Brain pericyte (primary cell): Measurements from ENCODE around the gene NCR3LG1.

Experiments used
- DNase-seq: peaks from one replicate; pipeline ENCODE4 v3.0.0-alpha.2; 2012; ENCODE audit warnings: low read depth, low spot score

NCR3LG1 gene

DNA sequence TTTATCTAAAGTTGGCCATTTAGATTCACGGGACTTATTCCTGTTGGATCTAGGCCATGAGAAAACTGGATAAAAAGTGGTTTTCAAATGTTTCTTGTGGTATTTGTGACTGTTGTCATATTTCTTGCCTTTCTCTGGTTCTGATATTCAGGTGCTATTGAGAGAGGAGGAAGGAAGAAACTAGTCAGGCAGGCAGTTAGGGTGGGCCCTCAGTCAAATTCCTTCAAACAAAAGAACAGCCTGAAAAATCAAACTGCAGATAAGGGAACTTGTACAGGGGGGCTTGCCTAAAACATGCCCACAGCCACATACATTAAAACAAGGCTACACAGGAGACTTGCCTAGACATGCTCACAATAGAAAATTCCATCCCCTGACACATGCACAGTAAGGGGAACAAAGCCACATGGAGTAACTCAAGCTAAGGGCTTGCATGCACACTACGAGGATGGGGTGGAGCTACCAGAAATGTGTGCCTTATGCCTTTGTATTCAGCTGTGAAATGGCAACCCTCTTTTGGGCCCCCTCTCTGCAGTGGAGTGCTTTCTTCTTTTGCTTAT, 18.2 kb downstream of the NCR3LG1 start:
- no peak for DNase-seq

DNA sequence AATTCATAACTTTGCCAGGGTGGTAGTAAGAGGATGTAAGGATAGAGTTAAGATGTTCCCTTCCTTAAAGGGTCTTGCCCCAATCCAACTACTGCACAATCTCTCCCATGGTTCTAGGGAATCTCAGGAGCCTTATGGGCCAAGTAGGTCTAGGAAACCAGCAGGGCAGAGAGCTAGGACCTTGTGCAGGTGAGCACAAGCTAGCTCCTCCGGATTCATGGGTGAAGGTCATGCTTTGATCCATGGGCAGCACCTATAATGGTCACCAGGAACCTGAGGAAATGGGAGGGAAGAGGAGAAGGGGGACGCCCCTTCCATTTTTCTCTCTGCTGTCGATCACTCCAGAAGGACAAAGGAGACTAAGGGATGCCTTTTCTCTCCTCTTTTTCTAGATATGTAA, 20.0 kb downstream of the NCR3LG1 start:
- DNase-seq = no peak

DNA sequence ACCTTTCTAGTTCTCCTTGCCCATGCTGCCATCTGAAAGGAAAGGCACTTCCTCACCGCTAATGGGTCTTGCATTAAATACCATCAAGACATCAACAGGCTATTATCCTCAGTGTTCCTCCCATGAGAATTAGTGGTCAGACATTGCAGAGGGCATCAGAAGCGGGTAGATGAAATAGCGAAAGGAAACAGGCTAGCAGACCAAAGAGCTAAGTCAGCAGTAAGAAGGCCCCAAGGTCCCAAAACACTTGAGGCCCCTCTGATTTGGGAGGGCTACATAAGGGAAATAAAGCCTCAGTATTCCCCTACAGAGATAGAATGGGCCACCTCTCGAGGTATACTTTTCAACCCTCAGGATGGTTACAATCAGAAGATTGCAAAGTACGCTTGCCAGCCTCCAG, 23.9 kb downstream of the NCR3LG1 start:
- no peak for DNase-seq

DNA sequence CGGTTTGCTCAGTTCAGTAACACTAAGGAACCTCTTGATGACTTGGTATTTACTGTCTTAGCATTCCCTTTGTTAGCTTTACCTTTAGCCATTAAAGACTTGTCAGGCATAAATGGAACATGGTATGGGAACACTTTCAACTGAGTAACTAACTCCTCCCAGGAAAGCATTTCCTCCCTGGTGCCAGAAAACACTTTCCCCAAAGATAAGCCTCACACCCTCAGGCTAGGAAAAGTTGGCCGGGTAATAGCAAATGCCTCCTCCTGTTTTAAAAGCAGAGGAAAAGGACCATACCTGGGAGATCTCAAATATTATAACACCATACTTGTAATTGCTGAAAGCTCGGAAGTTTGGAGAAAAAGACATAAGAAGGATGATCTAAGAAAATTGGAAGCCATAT, 24.9 kb downstream of the NCR3LG1 start:
- DNase-seq = no peak

DNA sequence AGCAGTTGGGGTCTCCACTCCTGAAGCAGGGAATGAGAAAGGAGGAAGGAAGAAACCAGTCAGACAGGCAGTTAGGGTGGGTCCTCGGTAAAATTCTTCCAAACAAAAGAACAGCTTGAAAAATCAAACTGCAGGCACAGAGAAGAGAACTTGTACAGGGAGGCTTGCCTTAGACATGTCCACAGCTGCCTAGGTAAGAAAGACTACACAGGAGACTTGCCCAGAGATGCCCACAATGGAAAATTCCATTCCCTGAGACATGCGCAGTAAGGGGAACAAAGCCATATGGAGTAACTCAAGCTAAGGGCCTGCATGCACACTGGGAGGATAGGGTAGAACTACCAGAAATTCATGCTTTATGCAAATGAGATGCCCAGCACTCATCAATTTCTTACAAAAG, 27.1 kb downstream of the NCR3LG1 start:
- no peak for DNase-seq

DNA sequence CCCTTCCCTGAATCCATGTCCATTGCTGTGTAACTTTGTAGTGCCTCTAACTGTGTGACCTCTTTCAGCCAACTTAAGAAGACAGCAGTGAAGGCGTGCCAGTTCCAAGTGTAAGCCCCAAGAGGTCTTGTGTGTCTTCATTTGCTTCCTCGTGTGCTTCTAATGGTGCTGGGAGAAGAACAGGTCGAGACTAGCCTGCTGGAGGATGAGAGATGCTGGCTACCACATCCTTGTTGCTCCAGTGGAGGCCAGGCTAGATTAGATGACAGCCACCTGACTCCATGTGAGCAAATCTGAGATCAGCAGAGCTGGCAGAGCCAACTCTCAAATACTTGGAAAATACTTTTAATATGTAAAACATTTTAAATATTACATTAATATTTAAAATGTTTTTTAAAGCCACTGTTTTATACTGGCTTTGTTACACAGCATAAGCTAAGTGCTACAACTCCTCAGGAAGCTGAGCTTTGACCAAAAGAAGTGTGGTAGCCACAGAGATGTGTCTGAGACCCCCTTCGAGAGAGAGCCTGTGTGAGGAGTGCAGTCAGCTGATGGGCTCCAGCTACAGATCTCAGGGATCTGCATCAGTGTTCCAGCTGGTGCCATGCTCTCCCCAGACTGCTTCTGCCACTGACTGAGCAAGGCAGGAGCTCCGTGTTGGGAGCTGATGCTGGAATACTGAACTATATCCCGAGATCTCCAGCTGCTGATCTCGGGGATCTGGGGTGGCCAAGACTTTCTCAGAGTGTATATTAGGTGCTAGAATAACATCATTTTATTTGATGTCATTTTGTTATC, 28.0 kb downstream of the NCR3LG1 start:
- DNase-seq = no peak

DNA sequence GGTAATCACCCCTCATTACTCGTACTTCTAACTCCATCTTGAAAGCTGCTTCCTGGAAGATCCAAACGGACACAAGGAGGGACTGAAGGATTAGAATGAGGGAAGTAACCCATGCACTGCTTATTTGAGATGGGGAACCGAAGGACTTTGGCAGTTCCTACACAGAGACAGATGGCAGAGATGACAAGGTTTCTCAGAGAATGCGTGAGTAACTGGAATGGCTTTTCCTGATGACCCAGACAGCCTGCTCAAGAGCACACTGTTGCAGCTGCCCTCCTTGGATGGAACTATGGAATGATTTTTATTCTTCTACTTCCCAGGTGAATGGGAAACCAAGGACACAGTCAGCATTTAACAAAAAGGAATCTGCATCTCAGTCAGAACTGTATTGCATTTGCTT, 29.6 kb downstream of the NCR3LG1 start:
- no peak for DNase-seq

DNA sequence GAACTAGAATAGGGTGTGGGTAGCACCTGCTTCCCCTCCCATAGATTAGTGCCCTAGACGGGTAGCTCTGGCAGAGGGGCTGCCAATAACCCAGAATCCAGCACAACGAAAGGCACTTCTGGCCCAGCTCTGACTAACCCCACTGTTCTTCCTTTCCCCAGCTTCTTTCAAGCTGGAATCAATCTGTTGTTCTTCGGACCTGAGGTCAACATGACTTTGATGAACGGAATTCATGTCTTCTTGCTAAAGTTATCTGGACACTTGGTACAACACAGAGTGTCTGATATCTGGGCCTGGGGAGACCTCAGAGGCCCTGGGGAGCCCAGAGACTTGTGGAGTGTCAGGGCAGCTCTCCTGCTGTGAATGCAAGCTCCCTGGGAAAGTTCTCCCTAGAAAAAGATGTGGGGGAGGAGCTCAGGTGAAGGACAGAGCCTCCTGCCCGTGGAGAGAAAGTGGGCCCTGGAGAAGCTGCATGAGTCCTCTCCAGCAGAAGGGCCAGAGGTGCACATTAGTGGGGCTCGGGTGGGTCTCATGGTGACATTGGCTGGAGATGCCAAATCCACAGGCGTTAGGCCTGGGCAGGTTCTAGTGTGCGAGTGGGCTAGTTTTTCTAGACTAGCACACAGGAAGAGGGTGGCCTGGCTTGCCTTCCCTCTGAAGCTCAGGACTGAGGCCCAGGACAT, 30.6 kb downstream of the NCR3LG1 start:
- DNase-seq = no peak

DNA sequence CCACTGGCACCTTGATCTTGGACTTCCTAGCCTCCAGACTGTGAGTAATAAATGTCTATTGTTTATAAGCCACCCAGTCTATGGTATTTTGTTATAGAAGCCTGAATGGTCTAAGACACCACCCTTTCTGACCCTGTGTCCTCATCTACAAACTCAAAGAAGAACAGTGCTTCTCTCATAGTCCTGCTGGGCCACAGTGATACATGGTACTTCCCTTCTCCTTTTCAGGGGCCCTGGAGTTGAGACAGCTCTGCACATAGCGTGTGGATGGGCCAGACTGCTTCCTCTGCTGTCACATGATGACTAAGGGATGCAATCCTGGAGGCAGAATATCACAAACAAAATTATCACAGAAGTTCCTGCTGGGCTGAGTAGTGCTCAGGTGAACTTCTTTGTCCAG, 31.9 kb downstream of the NCR3LG1 start:
- DNase-seq = no peak

DNA sequence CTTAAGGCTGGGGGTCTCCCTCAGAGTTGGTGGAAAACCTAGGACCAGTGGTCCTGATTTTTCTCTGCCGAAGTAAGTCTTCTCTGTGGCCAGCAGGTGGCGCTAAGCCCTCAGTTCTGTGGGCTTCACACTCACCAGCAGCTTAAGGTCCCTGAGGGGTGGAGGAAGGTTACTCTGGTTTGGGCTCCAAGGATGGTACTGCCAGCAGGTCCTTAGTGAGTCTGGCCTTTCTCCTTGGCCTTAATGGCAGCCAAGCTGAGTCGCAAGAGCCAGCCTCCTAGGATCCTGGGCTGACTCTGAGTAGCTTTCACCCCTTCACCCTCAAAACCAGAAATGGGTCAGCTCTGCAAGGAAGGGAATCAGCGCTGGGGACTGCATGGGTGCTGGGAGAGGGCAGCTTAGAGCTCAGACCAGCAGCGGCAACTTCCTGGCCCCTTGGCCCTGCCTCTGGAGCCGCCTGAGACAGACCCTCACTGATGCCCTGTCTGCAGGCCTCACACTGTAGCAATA, 32.5 kb downstream of the NCR3LG1 start:
- peak; percentile 34 for DNase-seq

DNA sequence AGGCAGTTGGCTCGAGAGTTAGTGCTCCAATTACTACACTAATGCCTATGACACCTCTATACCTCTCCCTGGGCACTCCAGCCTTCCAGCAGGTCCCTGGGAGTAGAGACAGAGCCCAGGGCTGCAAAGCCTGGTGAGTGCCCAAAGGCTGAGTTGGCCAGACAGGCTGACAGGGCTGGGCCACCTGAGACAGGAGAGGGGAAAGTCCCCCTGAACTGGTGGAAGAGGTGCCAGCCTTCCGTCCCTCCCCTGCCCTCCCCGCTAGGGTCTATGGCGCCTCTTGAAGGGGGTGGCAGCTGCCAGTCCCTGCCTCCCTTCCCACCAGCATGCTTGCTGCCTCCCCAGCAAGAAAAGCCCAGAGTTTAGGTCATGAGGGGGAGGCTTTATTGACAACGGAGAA, 33.9 kb downstream of the NCR3LG1 start:
- DNase-seq = no peak

DNA sequence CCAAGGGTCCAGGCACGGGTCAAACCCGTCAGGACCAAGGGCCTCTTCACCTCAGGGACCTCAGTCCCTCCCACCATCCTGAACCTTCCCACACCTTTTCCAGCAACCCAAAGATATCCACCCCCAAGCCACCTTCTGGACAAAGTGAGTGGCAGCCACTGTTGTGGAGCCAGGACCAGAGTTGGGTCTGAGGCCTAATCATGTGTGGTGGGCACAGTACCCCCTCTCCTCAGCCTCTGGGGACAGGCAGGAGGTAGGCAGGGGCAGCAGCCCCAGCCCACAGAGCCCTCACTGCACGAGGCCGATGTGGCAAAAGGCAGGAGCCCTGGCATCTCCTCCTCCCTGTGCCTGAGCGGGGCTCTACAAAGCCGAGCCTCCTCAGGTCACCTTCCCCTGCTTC, 34.3 kb downstream of the NCR3LG1 start:
- no peak for DNase-seq

DNA sequence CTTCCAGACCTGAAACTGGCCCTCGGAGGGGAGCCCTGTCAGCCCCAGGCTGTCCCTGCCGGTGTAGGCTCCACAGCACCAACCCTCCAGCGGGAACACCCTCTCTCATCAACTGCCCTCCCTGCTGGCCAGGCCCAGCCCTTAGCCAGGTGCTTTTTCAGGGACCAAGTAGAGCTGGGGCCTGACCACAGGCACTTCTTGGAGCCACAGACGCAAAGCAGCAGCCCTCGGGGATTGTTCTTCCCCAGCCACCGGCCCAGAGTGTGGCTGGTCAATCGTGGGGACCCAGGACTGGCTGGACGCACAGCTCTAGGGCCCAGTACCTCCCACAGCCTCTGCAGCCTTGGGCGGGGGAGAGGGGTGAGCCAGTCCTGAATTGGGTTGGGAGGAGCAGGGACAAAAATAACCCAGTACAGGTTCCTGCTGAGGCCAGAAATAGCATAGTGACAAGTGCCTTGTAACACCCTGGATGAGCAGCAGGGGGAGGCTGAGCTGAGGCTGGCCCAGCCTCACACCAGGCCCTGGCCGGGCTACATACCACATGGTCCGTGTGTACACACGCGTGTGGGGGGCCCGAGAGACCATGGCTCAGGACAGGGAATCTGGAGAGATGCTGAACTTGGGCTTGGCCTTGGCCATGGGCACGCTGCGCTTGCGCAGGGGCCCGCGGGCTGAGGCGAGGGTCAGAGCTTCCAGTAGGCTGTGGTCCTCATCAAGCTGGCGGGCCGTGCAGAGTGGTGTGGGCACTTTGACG, 34.9 kb downstream of the NCR3LG1 start:
- DNase-seq = no peak

DNA sequence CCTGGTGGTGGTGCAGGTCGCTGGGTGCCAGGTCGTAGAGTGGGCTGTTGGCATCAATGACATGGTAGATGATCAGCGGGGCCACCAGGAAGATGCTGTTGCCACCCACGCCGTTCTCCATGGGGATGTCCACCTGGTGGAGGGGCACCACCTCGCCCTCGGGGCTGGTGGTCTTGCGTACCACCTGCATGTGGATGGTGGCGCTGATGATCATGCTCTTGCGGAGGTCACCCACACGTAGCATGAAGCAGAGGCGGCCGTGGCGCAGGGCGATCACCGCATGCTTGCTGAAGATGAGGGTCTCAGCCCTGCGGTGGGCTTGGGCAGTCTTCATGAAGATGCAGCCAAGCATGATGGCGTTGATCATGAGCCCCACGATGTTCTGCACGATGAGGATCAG, 35.7 kb downstream of the NCR3LG1 start:
- DNase-seq = no peak

DNA sequence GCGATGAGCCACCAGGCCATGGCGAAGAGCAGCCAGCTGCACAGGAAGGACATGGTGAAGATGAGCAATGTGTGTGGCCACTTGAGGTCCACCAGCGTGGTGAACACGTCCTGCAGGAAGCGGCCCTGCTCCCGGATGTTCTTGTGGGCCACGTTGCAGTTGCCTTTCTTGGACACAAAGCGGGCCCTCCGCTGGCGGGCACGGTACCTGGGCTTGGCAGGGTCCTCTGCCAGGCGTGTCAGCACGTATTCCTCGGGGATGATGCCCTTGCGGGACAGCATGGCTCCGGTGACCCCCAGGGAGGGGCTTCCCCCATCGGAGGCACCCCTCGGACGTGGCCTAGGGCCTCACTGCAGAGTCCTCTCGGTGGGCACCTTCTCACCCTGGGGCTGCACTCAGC, 36.2 kb downstream of the NCR3LG1 start:
- no peak for DNase-seq

DNA sequence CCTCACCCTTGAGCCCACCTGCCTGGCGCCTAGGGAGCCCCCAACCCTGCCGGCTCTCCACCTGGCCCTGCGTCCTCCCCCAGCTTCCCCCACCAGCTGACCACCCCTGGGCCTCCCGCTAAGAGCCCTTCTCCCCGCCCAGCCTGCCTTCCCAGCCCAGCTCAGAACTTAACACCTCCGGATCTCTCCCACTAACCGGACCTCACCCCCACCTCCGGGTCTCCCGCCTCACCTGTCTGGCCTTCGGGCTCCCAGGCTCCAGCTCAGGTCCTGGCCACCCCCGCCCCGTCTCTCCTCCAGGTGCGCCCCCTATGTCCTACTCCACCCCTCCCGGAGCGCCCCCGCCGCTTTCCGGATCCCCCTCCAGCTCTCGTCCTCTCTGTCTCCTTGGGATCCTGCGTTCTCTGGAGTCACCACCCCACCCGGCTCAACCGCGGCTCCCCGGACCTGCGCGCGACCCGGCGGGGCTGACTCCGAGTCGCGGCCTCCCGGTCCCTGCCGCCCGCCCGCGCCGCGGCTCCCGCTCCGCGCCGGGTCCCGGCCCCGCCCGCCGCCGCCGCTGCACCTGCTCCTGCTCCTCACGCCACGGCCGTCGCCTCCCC, 37.1 kb downstream of the NCR3LG1 start, which contains the start of gene KCNJ11:
KCNJ11 (minus strand) TSS at position 51 of the 602 bp plus-strand sequence. CDS start 568 bp downstream, outside the sequence.
- DNase-seq = no peak

DNA sequence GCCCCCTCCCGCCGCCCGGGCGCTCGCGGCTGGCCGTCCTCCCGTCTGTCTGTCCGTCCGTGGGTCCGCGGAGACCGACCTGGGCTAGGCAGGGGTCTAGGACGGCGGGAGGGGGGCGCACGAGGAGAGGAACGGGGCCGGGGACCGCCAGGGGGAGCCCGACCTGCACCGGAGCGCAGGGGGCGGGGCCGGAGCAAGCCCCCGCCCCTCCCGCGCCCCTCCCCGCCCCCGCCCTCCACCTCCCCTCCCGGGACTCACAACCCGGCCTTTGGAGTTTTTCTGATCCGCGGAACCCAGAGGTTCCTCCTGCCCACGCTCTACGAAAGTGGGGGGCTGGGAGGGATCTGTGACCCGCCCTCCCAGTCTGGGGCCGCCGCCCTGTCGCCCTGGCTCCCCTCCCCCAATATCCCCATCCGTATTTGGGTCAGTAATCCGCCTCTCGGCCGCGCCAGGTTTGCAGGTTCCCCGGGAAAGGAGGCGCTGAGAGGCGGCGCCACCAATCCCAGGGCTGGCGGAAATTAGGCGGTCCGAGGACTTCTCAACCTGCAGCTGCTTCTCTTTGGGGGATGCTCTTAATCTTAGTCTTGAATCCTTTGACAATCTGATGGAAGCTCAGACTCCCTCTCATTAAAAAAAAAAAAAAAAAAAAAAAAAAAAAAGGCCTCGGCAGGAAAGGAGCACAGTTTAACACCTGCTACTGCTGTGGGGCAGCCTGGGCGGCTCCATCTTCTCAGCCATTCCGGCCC, 37.8 kb downstream of the NCR3LG1 start:
- no peak for DNase-seq

DNA sequence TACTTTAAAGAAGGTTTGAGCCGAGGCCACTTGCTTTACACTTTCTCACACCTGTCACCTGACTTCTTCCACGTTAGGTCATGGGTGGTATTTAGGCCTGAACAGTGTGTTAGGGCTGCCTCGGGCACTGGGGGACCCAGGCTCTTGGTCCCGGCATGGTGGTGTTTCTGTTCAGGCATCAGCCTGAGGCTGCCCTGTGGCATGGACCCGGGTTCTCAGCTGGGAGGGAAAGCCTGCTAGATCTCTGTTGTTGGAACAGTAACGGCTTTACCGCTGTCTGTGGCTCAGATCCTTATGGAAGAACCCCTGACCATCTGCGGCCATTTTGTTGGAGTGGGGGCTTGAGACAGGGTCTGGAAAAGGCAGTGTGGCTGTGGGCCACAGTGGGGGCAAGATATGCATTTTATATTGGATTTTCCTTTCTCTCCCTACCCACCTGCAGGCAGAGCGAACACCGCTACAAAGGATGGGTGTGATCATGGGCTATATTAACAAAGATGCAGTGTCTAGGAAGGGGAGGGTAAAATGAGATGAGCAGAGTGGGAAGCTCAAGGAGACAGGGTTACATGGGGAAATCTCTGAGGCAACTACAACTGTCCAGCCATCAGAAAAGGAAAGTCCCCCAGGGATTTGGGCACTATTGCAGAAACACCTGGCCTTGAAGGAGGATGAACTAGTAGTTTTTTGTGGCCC, 38.5 kb downstream of the NCR3LG1 start:
- no peak for DNase-seq

DNA sequence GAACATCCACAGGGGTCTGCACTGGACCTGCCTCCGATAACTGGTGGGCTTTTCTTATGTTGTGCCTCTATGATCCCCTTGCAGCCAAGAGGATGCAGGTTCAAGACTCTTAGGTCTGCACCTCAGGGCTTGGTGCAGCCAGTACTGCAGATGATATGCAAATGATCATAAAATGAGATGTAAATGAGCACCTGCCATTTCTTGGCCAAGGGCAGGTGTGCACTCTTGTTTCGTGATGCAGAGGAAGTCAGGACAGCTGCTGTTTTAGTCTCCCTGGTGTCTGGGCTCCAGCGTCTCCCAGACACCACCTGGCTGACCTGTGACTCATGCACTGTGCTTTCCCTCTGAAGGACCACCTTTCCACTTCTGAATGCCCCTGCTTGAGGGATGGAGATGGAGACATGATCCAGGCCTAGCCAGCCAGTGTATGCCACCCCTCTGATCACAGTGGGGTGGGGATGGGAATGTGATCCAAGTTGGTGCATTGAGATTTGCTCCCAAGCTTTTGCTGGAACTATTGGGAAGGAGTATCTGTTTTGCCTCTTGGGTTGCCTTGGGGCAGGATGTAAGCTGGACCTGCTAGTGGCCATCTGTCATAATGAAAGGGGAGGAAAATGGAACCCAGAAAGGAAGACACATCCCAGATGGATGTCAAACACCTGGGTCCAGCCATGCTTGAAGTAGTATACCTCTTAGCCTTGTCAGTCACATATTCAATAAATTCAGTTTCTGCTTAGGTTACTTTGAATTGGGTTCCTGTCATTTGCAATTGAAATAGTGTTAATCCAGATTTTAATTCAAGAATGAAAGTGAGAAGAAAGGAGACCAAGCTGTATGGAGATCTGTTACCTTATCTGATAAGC, 40.1 kb downstream of the NCR3LG1 start:
- DNase-seq = no peak
